K562 (cell line): ENCODE measurements around the gene HMOX1. TPM values are rescaled to one million over a fixed set of nuclear protein-coding genes. Genes with fewer than 3 reads are reported as not detected.

ENCODE experiments used
- ATAC-seq: fragments of 200-7000 bp; cut with Tn5 transposase; 3 replicates; pipeline ENCODE4 v1.9.1; 2020; ENCODE audit warnings: moderate library complexity
- BruUV-seq: library from RNA; stranded (reverse); fragments of 400-500 nt; replicated peaks from 2 replicates; lab custom pipeline; 2021; lab: Mats Ljungman, UMichigan
- CTCF ChIA-PET: fragments of 300-600 bp; formaldehyde crosslinking; extraction: SDS; loops from one replicate; lab custom pipeline; 2021; ENCODE audit warnings: low intra/inter-chr PET ratio; lab: Yijun Ruan, JAX
- POLR2A ChIA-PET: fragments of 300-600, 350-650 bp; sonication (Branson Sonifier 250); formaldehyde crosslinking; extraction: SDS; loops from one replicate; lab custom pipeline; 2021; ENCODE audit warnings: antibody characterized with exemption, inconsistent platforms; lab: Yijun Ruan, JAX
- DNase-seq, 4 experiments: peaks; one replicate each; pipeline versions ENCODE4 v3.0.0 to v3.0.0-alpha.2; 2011 to 2018; ENCODE audit warnings: low spot score in 3 of 4, mixed read lengths in 3 of 4; ENCODE audit errors: extremely low read depth in 1 of 4
- FAIRE-seq: peaks from 2 replicates; lab custom pipeline; 2011; peaks lifted over from hg19 to GRCh38; lab: Jason Lieb, UNC
- H2AFZ ChIP-seq: 2 replicates; pipeline ENCODE4 v1.6.0; 2011; ENCODE audit warnings: low read depth, low read length, control low read depth, inconsistent platforms
- H3K27ac ChIP-seq: fragments of 200-600 bp; 3 replicates; pipeline ENCODE4 v1.8.0; 2011; ENCODE audit warnings: low read depth, mild to moderate bottlenecking, control low read depth, inconsistent platforms, low read length, moderate library complexity, mixed read lengths; ENCODE audit errors: extremely low read depth
- H3K27me3 ChIP-seq, 2 experiments: fragments of 300-600 bp in 1 of 2; 2 replicates in 1 of 2; 3 replicates in 1 of 2; pipeline versions ENCODE4 v1.6.0 to v1.8.0; 2011; ENCODE audit warnings: inconsistent platforms in 2 of 2, low read length in 2 of 2, mild to moderate bottlenecking in 1 of 2, mixed read lengths in 1 of 2, moderate library complexity in 1 of 2; ENCODE audit not compliant: control insufficient read depth in 2 of 2, insufficient read depth in 2 of 2
- H3K36me3 ChIP-seq: fragments of 300-600 bp; 3 replicates; pipeline ENCODE4 v1.8.0; 2011; ENCODE audit warnings: mild to moderate bottlenecking, low read length, inconsistent platforms; ENCODE audit not compliant: control insufficient read depth, insufficient read depth
- H3K4me1 ChIP-seq, 2 experiments: fragments of 200-600 bp in 1 of 2; replicated peaks in 1 of 2; 2 replicates in 1 of 2; 3 replicates in 1 of 2; pipeline versions ENCODE4 v1.5.1 to v1.8.0; 2011; ENCODE audit warnings: inconsistent platforms in 2 of 2, low read length in 2 of 2, mild to moderate bottlenecking in 1 of 2, mixed read lengths in 1 of 2, moderate library complexity in 1 of 2; ENCODE audit not compliant: control insufficient read depth in 2 of 2, insufficient read depth in 2 of 2
- H3K4me2 ChIP-seq: 2 replicates; pipeline ENCODE4 v1.6.1; 2011; ENCODE audit warnings: low read length, control low read depth, inconsistent platforms, mixed read lengths; ENCODE audit not compliant: insufficient read depth
- H3K4me3 ChIP-seq: fragments of 200-600 bp; sonication (generic), shearing (Covaris generic); 2 replicates; pipeline ENCODE4 v1.5.1; 2016; ENCODE audit warnings: control low read depth, inconsistent platforms
- H3K79me2 ChIP-seq: fragments of 200-600 bp; 3 replicates; pipeline ENCODE4 v1.8.0; 2011; ENCODE audit warnings: low read length, inconsistent platforms; ENCODE audit not compliant: control insufficient read depth, insufficient read depth
- H3K9ac ChIP-seq, 2 experiments: 2 replicates each; pipeline versions ENCODE4 v1.6.0 to v1.6.1; 2011; ENCODE audit warnings: low read depth in 2 of 2, low read length in 2 of 2, control low read depth in 1 of 2, inconsistent platforms in 1 of 2, mild to moderate bottlenecking in 1 of 2, mixed read lengths in 1 of 2; ENCODE audit not compliant: insufficient read depth in 1 of 2
- H3K9me1 ChIP-seq: one replicate; pipeline ENCODE4 v1.6.0; 2011; ENCODE audit warnings: inconsistent platforms, mild to moderate bottlenecking, low read length, moderate library complexity; ENCODE audit not compliant: control insufficient read depth, insufficient read depth
- H3K9me3 ChIP-seq: replicated peaks from 2 replicates; pipeline ENCODE4 v1.5.1; 2011; ENCODE audit warnings: low read depth, low read length, inconsistent platforms; ENCODE audit not compliant: control insufficient read depth, insufficient read depth
- H4K20me1 ChIP-seq: replicated peaks from 2 replicates; pipeline ENCODE4 v1.6.1; 2011; ENCODE audit warnings: low read length, inconsistent platforms, mixed read lengths; ENCODE audit not compliant: control insufficient read depth, insufficient read depth
- CC2D1A ChIP-seq: fragments of 450-650 bp; IDR thresholded peaks from 2 replicates; pipeline ENCODE4 v1.6.1; 2017; ENCODE audit warnings: mild to moderate bottlenecking
- CTCF ChIP-seq, 3 experiments: IDR thresholded peaks in 2 of 3; conservative IDR thresholded peaks in 1 of 3; 2 replicates each; pipeline ENCODE4 v1.5.1; 2011 to 2012; ENCODE audit warnings: low read length in 3 of 3, mild to moderate bottlenecking in 3 of 3, control low read depth in 2 of 3, improper control_type of control experiment in 1 of 3, inconsistent platforms in 1 of 3, low read depth in 1 of 3, mixed read lengths in 1 of 3, moderate library complexity in 1 of 3; ENCODE audit not compliant: insufficient read depth in 2 of 3
- HOMEZ ChIP-seq: fragments of 250-450 bp; sonication (Bioruptor Pico); IDR thresholded peaks from 2 replicates; pipeline ENCODE4 v1.4.0; 2020; ENCODE audit warnings: mild to moderate bottlenecking, moderate library complexity
- KLF10 ChIP-seq: fragments of 250-450 bp; sonication (Bioruptor Pico); IDR thresholded peaks from 2 replicates; pipeline ENCODE4 v1.6.1; 2021; ENCODE audit warnings: matching md5 sums
- RAD21 ChIP-seq, 2 experiments: fragments of 250-450 bp in 1 of 2; fragments of 450-650 bp in 1 of 2; sonication (Bioruptor Pico) in 1 of 2; formaldehyde crosslinking in 1 of 2; IDR thresholded peaks in 1 of 2; conservative IDR thresholded peaks in 1 of 2; 2 replicates each; pipeline versions ENCODE4 v1.4.0 to v1.8.0; 2020 to 2022; ENCODE audit warnings: mild to moderate bottlenecking in 2 of 2, moderate library complexity in 1 of 2
- SMC3 ChIP-seq: conservative IDR thresholded peaks from 2 replicates; pipeline ENCODE4 v1.6.1; 2011; ENCODE audit warnings: low read depth, low read length, improper control_type of control experiment; ENCODE audit not compliant: insufficient read depth
- TEAD2 ChIP-seq: fragments of 450-650 bp; IDR thresholded peaks from 2 replicates; pipeline ENCODE4 v1.6.1; 2016; ENCODE audit warnings: missing genetic modification characterization, control low read depth, missing compliant biosample characterization
- ZNF384 ChIP-seq: IDR thresholded peaks from 2 replicates; pipeline ENCODE4 v1.6.1; 2012; ENCODE audit warnings: low read depth, low read length, improper control_type of control experiment
- WGBS: fragments of 100-300 bp; shearing (Covaris generic); methylation state at CpG from one replicate; pipeline ENCODE4 v1.1.6; 2016; ENCODE audit warnings: low coverage, mixed read lengths; ENCODE audit not compliant: insufficient coverage; ENCODE audit errors: missing lambda C conversion rate; 5-methylcytosine and 5-hydroxymethylcytosine counted together
- in situ Hi-C: fragments of 300-500 bp; cut with MboI; formaldehyde crosslinking; loops from 4 replicates; pipeline ENCODE4 v1.15.0; 2018; ENCODE audit warnings: inconsistent platforms, mixed read lengths
- intact Hi-C: fragments of 100-400 bp; cut with micrococcal nuclease; formaldehyde crosslinking; loops from 2 replicates; pipeline ENCODE4 v1.14.2; 2022
- polyA plus RNA-seq, 8 experiments: library from polyadenylated mRNA; depleted of rRNA in 4 of 8; stranded (reverse) in 5 of 8; unstranded in 3 of 8; fragments of >200 nt; fragmentation: Nextera tagmentation in 2 of 8; fragmentation: Illumina TruSeq in 1 of 8; extraction: Ambion mirVana in 2 of 8; extraction: Trizol in 1 of 8; gene quantifications; 2 replicates each; pipeline versions ENCODE4 v1.2.1 to v1.2.3, GENCODE V29; 2011 to 2014; ENCODE audit warnings: inconsistent platforms in 1 of 8, missing spikeins in 1 of 8
- total RNA-seq, 7 experiments: library from RNA; depleted of rRNA in 6 of 7; stranded (reverse); fragments of >200 nt in 6 of 7; fragmentation: Illumina TruSeq in 2 of 7; extraction: Trizol in 2 of 7; gene quantifications; 2 replicates each; pipeline versions ENCODE4 v1.2.1 to v1.2.3, GENCODE V29; 2011 to 2021; ENCODE audit warnings: low replicate concordance in 1 of 7
- TF ChIP-seq, protein P1 (sequence below): sonication (generic); formaldehyde crosslinking; IDR thresholded peaks from 2 replicates; pipeline ENCODE4 v1.8.0; 2023; ENCODE audit warnings: missing genetic modification reagents, mild to moderate bottlenecking, borderline replicate concordance

HMOX1 gene
- total and polyA plus RNA-seq, 9 of the 15 experiments (the other 6 are each of a cell fraction or from before 2014, with no cell fraction given), result not detected

DNA sequence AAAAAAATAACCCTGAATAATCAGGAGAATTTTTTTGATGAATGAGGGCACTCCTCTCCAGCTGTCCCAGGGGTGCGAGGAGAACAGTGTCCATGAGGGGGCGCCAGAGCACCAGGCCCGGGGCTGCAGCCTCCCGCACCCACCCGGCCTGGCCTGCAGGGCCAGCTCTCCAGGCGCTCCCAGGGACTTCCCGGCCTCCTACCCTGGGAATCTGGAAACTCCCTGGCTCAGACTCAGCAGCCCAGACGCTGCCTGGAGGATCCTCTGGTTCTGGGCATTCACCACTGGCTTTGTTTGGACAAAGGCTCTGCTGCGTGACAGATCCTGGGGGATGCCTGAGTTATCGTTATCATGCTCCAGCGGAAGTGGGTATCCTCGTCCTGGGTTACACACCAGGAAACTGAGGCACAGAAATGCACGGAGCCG lies 50.0 kb downstream of the HMOX1 start:
- ChIA-PET POLR2A (interaction anchor here (0.6 to 1.2 kb wide), 2 partner anchors 12 to 79 kb away, joined by 3 to 4 read pairs; no protein-coding TSS in a partner anchor), CTCF (interaction anchor here (0.9 to 2.6 kb wide), 4 partner anchors 80 to 194 kb away, joined by 3 to 12 read pairs (median 4); no protein-coding TSS in a partner anchor)
- no peak overlapping the region for H3K4me3 ChIP-seq
- in situ Hi-C loops (loop anchor here (5.0 kb wide), 1 partner anchor 151 kb away; no protein-coding TSS in a partner anchor), intact Hi-C loops (no loop called here)
- WGBS, result 65% methylated on average over 8 of the region's 14 CpGs
- H3K9ac ChIP-seq, result no peak overlapping the region
- FAIRE-seq, result peak; percentile 56
- H3K4me1 ChIP-seq, result peaks cover 0 to 2% of the 10 kb centered on the region in 2 experiments; a peak in 1 of 5 replicates
- peak; percentile 96 for ATAC-seq
- peaks cover 2% of the 10 kb centered on the region for H3K9me1 ChIP-seq
- no peak overlapping the region for H3K4me2 ChIP-seq
- H3K27me3 ChIP-seq, result no peaks in the 10 kb centered on the region
- peak; percentile 66 to 82 (median 74) for DNase-seq
- H3K36me3 ChIP-seq, result peaks cover 61% of the 10 kb centered on the region; the same call in 2 of the 3 replicates
- no TSS peak for BruUV-seq
- H4K20me1 ChIP-seq, result no peaks in the 10 kb centered on the region
- H3K79me2 ChIP-seq, result no peaks in the 10 kb centered on the region
- no peak overlapping the region for H3K27ac ChIP-seq
- H2AFZ ChIP-seq, result no peak overlapping the region
- H3K9me3 ChIP-seq, result no peaks in the 10 kb centered on the region; the same call in 1 of the 2 replicates
- TF ChIP-seq CC2D1A (0 out of 2 replicates have a peak, but pooled peaks have one; percentile 11), SMC3 (peak; percentile 50), CTCF (IDR thresholded peaks at IDR 0.05 in 2 of 3, conservative IDR thresholded peaks at IDR 0.05 in 1 of 3; ENCODE audit: insufficient read depth in 2 of 3, low read depth in 1 of 3, low read length in 3 of 3) (peak; percentile 71 to 93 (median 77)), RAD21 (CRISPR knock-in tag; conservative IDR thresholded peaks at IDR 0.05 in 1 of 2, IDR thresholded peaks at IDR 0.05 in 1 of 2) (peak; percentile 57 to 65), ZNF384 (peak; percentile 25; the same call in 1 of the 2 replicates), TEAD2 (tag) (no peak), HOMEZ (CRISPR knock-in tag) (no peak), KLF10 (CRISPR knock-in tag) (no peak)
- TF ChIP-seq, protein P1, sequence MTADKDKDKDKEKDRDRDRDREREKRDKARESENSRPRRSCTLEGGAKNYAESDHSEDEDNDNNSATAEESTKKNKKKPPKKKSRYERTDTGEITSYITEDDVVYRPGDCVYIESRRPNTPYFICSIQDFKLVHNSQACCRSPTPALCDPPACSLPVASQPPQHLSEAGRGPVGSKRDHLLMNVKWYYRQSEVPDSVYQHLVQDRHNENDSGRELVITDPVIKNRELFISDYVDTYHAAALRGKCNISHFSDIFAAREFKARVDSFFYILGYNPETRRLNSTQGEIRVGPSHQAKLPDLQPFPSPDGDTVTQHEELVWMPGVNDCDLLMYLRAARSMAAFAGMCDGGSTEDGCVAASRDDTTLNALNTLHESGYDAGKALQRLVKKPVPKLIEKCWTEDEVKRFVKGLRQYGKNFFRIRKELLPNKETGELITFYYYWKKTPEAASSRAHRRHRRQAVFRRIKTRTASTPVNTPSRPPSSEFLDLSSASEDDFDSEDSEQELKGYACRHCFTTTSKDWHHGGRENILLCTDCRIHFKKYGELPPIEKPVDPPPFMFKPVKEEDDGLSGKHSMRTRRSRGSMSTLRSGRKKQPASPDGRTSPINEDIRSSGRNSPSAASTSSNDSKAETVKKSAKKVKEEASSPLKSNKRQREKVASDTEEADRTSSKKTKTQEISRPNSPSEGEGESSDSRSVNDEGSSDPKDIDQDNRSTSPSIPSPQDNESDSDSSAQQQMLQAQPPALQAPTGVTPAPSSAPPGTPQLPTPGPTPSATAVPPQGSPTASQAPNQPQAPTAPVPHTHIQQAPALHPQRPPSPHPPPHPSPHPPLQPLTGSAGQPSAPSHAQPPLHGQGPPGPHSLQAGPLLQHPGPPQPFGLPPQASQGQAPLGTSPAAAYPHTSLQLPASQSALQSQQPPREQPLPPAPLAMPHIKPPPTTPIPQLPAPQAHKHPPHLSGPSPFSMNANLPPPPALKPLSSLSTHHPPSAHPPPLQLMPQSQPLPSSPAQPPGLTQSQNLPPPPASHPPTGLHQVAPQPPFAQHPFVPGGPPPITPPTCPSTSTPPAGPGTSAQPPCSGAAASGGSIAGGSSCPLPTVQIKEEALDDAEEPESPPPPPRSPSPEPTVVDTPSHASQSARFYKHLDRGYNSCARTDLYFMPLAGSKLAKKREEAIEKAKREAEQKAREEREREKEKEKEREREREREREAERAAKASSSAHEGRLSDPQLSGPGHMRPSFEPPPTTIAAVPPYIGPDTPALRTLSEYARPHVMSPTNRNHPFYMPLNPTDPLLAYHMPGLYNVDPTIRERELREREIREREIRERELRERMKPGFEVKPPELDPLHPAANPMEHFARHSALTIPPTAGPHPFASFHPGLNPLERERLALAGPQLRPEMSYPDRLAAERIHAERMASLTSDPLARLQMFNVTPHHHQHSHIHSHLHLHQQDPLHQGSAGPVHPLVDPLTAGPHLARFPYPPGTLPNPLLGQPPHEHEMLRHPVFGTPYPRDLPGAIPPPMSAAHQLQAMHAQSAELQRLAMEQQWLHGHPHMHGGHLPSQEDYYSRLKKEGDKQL (CRISPR knock-in tag), result no peak
